ENCODE measurements around the gene ARHGAP29. TPM values are rescaled to one million over a fixed set of nuclear protein-coding genes. Genes with fewer than 3 reads are reported as not detected.
A peak's percentile ranks its signal among the peaks of the same experiment; 100 is the strongest.

The ARHGAP29 gene
- total and polyA plus RNA-seq, 2 experiments from 2014 or later = 9.6 to 22.3 TPM

- no peaks in the 10 kb centered on the region for H3K9me3 ChIP-seq (ENCODE audit: low read depth)
- H3K36me3 ChIP-seq (replicated peaks; ENCODE audit: insufficient read depth, low read depth) = no peaks in the 10 kb centered on the region
- H3K4me3 ChIP-seq = no peak overlapping the region
- H2AFZ ChIP-seq = no peak overlapping the region
- TF ChIP-seq EZH2 (IDR thresholded peaks at IDR 0.05; ENCODE audit: borderline replicate concordance) (no peak), CTCF (IDR thresholded peaks at IDR 0.05; ENCODE audit: poor library complexity) (no peak), EZH2phosphoT487 (IDR thresholded peaks at IDR 0.05; ENCODE audit: low read depth, severe bottlenecking, unreplicated experiment) (no peak)
- H3K79me2 ChIP-seq = no peaks in the 10 kb centered on the region
- no peaks in the 10 kb centered on the region for H3K27me3 ChIP-seq
- peak; percentile 32 for DNase-seq (ENCODE audit: low spot score)
- WGBS (ENCODE audit: low lambda C conversion rate, missing lambda C conversion rate) = 70% methylated on average over 9 of the region's 9 CpGs
- no peaks in the 10 kb centered on the region for H4K20me1 ChIP-seq (ENCODE audit: insufficient read depth, poor library complexity, severe bottlenecking)
- H3K9me2 ChIP-seq (replicated peaks; ENCODE audit: insufficient read depth) = no peaks in the 10 kb centered on the region
- H3K27ac ChIP-seq = peak overlapping the region; percentile 11
- no peak overlapping the region for H3K4me2 ChIP-seq
- H3K4me1 ChIP-seq (ENCODE audit: insufficient read depth) = no peaks in the 10 kb centered on the region
Measured at GRCh38 chr1:94253456-94254017, 16.2 kb upstream of the ARHGAP29 start.

DNA sequence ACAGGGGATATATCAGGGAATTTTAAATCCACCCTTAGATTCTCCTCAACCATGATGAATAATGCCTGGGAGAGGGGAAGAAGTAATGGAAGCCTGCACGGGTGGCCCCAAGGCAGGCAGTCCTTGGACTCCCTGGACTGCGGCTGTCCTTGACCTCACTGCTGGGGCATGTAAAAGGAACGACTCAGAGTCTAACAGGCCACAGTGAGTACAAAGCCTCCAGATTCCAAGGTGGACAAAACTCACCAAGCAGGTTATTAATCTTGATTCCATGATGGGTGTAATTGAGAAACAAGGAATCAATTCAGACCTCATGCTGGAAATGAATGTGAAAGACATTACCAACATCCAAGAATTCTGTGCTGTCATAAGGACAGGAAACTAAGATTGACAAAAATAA lies 13.0 kb upstream of the ARHGAP29 start:
- H3K9me3 ChIP-seq (ENCODE audit: low read depth) = no peaks in the 10 kb centered on the region
- no peaks in the 10 kb centered on the region for H4K20me1 ChIP-seq (ENCODE audit: insufficient read depth, poor library complexity, severe bottlenecking)
- TF ChIP-seq CTCF (IDR thresholded peaks at IDR 0.05; ENCODE audit: poor library complexity) (no peak), EZH2phosphoT487 (IDR thresholded peaks at IDR 0.05; ENCODE audit: low read depth, severe bottlenecking, unreplicated experiment) (no peak), EZH2 (IDR thresholded peaks at IDR 0.05; ENCODE audit: borderline replicate concordance) (no peak)
- H3K79me2 ChIP-seq = peaks cover under 1% of the 10 kb centered on the region
- no peak overlapping the region for H3K27ac ChIP-seq
- H3K4me1 ChIP-seq (ENCODE audit: insufficient read depth) = no peaks in the 10 kb centered on the region
- H3K27me3 ChIP-seq = no peaks in the 10 kb centered on the region
- H3K36me3 ChIP-seq (replicated peaks; ENCODE audit: insufficient read depth, low read depth) = no peaks in the 10 kb centered on the region
- no peak overlapping the region for H2AFZ ChIP-seq
- H3K4me3 ChIP-seq = no peak overlapping the region
- H3K9me2 ChIP-seq (replicated peaks; ENCODE audit: insufficient read depth) = no peaks in the 10 kb centered on the region
- 43% methylated on average over 3 of the region's 3 CpGs for WGBS (ENCODE audit: low lambda C conversion rate, missing lambda C conversion rate)
- DNase-seq (ENCODE audit: low spot score) = no peak
- no peak overlapping the region for H3K4me2 ChIP-seq

DNA sequence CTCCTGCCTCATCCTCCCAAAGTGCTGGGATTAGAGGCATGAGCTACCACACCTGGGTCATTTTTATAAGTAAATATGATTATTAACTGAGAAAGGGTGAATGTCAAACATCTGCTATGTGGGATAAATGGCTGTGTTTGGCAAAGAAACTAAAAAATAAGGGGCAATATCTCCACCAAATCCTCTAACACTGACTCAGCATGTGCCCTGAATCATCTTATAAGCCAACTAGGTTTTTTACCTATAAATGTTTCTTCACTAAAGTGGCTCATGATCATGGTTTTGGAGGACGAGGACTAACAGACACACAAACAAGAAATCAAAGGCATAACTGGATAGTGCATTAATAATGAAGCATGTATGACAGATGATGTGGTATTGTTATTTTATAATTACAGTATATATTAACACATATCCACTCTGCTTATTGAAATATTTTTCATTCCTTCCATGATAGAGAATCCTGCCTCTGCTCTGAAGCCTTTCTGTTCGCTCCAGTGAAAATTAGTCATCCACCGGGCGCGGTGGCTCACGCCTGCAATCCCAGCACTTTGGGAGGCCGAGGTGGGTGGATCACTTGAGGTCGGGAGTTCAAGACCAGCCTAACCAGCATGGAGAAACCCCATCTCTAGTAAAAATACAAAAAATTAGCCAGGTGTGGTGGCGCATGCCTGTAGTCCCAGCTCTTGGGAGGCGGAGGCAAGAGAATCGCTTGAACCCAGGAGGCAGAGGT lies 11.7 kb upstream of the ARHGAP29 start:
- no peak for DNase-seq (ENCODE audit: low spot score)
- H3K4me1 ChIP-seq (ENCODE audit: insufficient read depth) = no peaks in the 10 kb centered on the region
- TF ChIP-seq EZH2 (IDR thresholded peaks at IDR 0.05; ENCODE audit: borderline replicate concordance) (no peak), EZH2phosphoT487 (IDR thresholded peaks at IDR 0.05; ENCODE audit: low read depth, severe bottlenecking, unreplicated experiment) (no peak), CTCF (IDR thresholded peaks at IDR 0.05; ENCODE audit: poor library complexity) (no peak)
- no peaks in the 10 kb centered on the region for H3K9me3 ChIP-seq (ENCODE audit: low read depth)
- H3K27ac ChIP-seq = no peak overlapping the region
- H2AFZ ChIP-seq = no peak overlapping the region
- H4K20me1 ChIP-seq (ENCODE audit: insufficient read depth, poor library complexity, severe bottlenecking) = no peaks in the 10 kb centered on the region
- WGBS (ENCODE audit: low lambda C conversion rate, missing lambda C conversion rate) = 98% methylated on average over 11 of the region's 11 CpGs
- H3K36me3 ChIP-seq (replicated peaks; ENCODE audit: insufficient read depth, low read depth) = no peaks in the 10 kb centered on the region
- H3K9me2 ChIP-seq (replicated peaks; ENCODE audit: insufficient read depth) = no peaks in the 10 kb centered on the region
- H3K79me2 ChIP-seq = peaks cover 10% of the 10 kb centered on the region
- no peaks in the 10 kb centered on the region for H3K27me3 ChIP-seq
- H3K4me3 ChIP-seq = no peak overlapping the region
- H3K4me2 ChIP-seq = no peak overlapping the region
